ENCODE results near the gene RPL10A.
"Not testable (repeated sequence)": the region's sequence is repeated elsewhere in the genome, so short reads cannot be mapped to it uniquely, and the experiment has no call there.

RPL10A gene

DNA sequence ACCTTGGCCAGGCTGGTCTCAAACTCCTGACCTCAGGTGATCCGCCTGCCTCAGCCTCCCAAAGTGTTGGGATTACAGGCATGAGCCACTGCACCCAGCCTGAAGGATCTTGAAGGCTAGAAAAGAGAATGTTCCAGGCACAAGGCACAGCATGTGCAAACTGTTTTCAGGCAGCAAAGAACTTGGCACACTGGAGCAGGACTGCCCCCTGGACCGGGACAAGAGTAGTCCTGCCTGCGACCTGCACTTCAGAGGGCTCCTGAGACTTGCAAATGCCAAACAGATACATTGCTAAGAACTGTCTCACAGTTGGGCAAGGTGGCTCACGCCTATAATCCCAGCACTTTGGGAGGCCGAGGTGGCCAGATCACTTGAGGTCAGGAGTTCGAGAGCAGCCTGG, 47.7 kb downstream of the RPL10A start:
- not testable (repeated sequence) for DNase-seq

GRCh38 chr6:35516712-35517111, 48.5 kb downstream of the RPL10A start:
- no peak for DNase-seq

GRCh38 chr6:35517978-35518377, 49.8 kb downstream of the RPL10A start:
- not testable (repeated sequence) for DNase-seq

- DNase-seq: no peak
Measured at GRCh38 chr6:35518566-35519312, 50.5 kb downstream of the RPL10A start.

- no peak for DNase-seq
Measured at GRCh38 chr6:35519313-35520015, 51.3 kb downstream of the RPL10A start.
